HFFc6 (cell line): ENCODE data around the gene MLPH. TPM values are rescaled to one million over a fixed set of nuclear protein-coding genes. Genes with fewer than 3 reads are reported as not detected.
A peak's percentile ranks its signal among the peaks of the same experiment; 100 is the strongest.

Source experiments
- DNase-seq: peaks from one replicate; pipeline ENCODE4 v3.0.0-alpha.2; 2018
- H3K27ac Mint-ChIP-seq: 2 replicates; pipeline ENCODE4 v1.8.0; 2020; ENCODE audit warnings: mild to moderate bottlenecking, mixed read lengths
- H3K27me3 Mint-ChIP-seq: 2 replicates; pipeline ENCODE4 v1.8.0; 2021; ENCODE audit warnings: mild to moderate bottlenecking, moderate library complexity, mixed read lengths; ENCODE audit not compliant: insufficient read depth
- H3K36me3 Mint-ChIP-seq: 2 replicates; pipeline ENCODE4 v1.8.0; 2021; ENCODE audit warnings: low read depth, mixed read lengths
- H3K4me1 Mint-ChIP-seq: 2 replicates; pipeline ENCODE4 v1.8.0; 2020; ENCODE audit warnings: low read depth, mixed read lengths
- H3K4me3 Mint-ChIP-seq: 2 replicates; pipeline ENCODE4 v1.8.0; 2020; ENCODE audit warnings: mild to moderate bottlenecking, moderate library complexity, mixed read lengths
- H3K9me3 Mint-ChIP-seq: 2 replicates; pipeline ENCODE4 v1.8.0; 2020; ENCODE audit warnings: mild to moderate bottlenecking, mixed read lengths
- CTCF ChIP-seq: fragments of 200-600 bp; sonication (generic); IDR thresholded peaks from 2 replicates; pipeline ENCODE4 v1.5.0; 2021; ENCODE audit warnings: antibody characterized with exemption, mild to moderate bottlenecking
- total RNA-seq, 6 experiments: library from RNA; stranded (reverse); fragmentation: NEBNext Ultra II Directional; extraction: Animal tissue kit (Norgen Biotek cat#: 25700); gene quantifications; 2 replicates in 1 of 6; 3 replicates in 5 of 6; pipeline ENCODE4 v1.2.3, GENCODE V29; 2021

MLPH gene
- total RNA-seq, 6 experiments from 2014 or later = 32.0 to 44.1 (median 41.0) TPM

GRCh38 chr2:237498341-237498740 is 11.3 kb downstream of the MLPH start:
- peaks cover 64% of the 10 kb centered on the region for H3K36me3 Mint-ChIP-seq
- no peak for DNase-seq
- TF ChIP-seq CTCF = no peak
- no peaks in the 10 kb centered on the region; the same call in 1 of the 2 replicates for H3K27me3 Mint-ChIP-seq
- no peaks in the 10 kb centered on the region for H3K9me3 Mint-ChIP-seq
- peak overlapping the region; percentile 97 for H3K27ac Mint-ChIP-seq
- no peak overlapping the region for H3K4me3 Mint-ChIP-seq
- H3K4me1 Mint-ChIP-seq = peaks cover 73% of the 10 kb centered on the region

- no peak for TF ChIP-seq CTCF
- H3K27me3 Mint-ChIP-seq = no peaks in the 10 kb centered on the region; the same call in 1 of the 2 replicates
- no peaks in the 10 kb centered on the region for H3K9me3 Mint-ChIP-seq
- peak; percentile 100 for DNase-seq
- peak overlapping the region; percentile 97 for H3K27ac Mint-ChIP-seq
- peaks cover 83% of the 10 kb centered on the region for H3K4me1 Mint-ChIP-seq
- peaks cover 57% of the 10 kb centered on the region for H3K36me3 Mint-ChIP-seq
- H3K4me3 Mint-ChIP-seq = peak overlapping the region; percentile 70
Observed at GRCh38 chr2:237500681-237501424, 13.8 kb downstream of the MLPH start.

GRCh38 chr2:237501892-237502513 is 15.0 kb downstream of the MLPH start:
- H3K27me3 Mint-ChIP-seq = peaks cover 3% of the 10 kb centered on the region
- peaks cover 83% of the 10 kb centered on the region for H3K4me1 Mint-ChIP-seq
- no peaks in the 10 kb centered on the region for H3K9me3 Mint-ChIP-seq
- no peak for DNase-seq
- peaks cover 55% of the 10 kb centered on the region for H3K36me3 Mint-ChIP-seq
- peak overlapping the region; percentile 56 for H3K4me3 Mint-ChIP-seq
- TF ChIP-seq CTCF = no peak
- peak overlapping the region; percentile 97 for H3K27ac Mint-ChIP-seq

GRCh38 chr2:237503201-237503600 is 16.1 kb downstream of the MLPH start:
- peaks cover 81% of the 10 kb centered on the region for H3K4me1 Mint-ChIP-seq
- H3K9me3 Mint-ChIP-seq = no peaks in the 10 kb centered on the region
- peak overlapping the region; percentile 89 for H3K27ac Mint-ChIP-seq
- TF ChIP-seq CTCF = no peak
- H3K4me3 Mint-ChIP-seq = peak overlapping the region; percentile 39; the same call in 1 of the 2 replicates
- peaks cover 54% of the 10 kb centered on the region for H3K36me3 Mint-ChIP-seq
- H3K27me3 Mint-ChIP-seq = peaks cover 3% of the 10 kb centered on the region
- no peak for DNase-seq

GRCh38 chr2:237505188-237505939 is 18.3 kb downstream of the MLPH start:
- DNase-seq = no peak
- H3K9me3 Mint-ChIP-seq = no peaks in the 10 kb centered on the region
- no peak for TF ChIP-seq CTCF
- H3K4me1 Mint-ChIP-seq = peaks cover 75% of the 10 kb centered on the region
- H3K27ac Mint-ChIP-seq = peak overlapping the region; percentile 67
- H3K36me3 Mint-ChIP-seq = peaks cover 40% of the 10 kb centered on the region
- H3K27me3 Mint-ChIP-seq = peaks cover 3% of the 10 kb centered on the region
- no peak overlapping the region for H3K4me3 Mint-ChIP-seq
